K562 (cell line): ENCODE measurements around the gene TIMM17A. TPM values are rescaled to one million over a fixed set of nuclear protein-coding genes. Genes with fewer than 3 reads are reported as not detected.
A peak's percentile ranks its signal among the peaks of the same experiment; 100 is the strongest.

Experiments
- ARHGAP35 ChIP-seq: fragments of 450-650 bp; IDR thresholded peaks from 2 replicates; pipeline ENCODE4 v1.6.1; 2018; ENCODE audit not compliant: partially characterized antibody
- ARID3A ChIP-seq: IDR thresholded peaks from 2 replicates; pipeline ENCODE4 v1.6.1; 2012; ENCODE audit warnings: low read depth, low read length, improper control_type of control experiment, borderline replicate concordance
- CBFA2T3 ChIP-seq: fragments of 450-650 bp; IDR thresholded peaks from 2 replicates; pipeline ENCODE4 v1.6.1; 2017
- CBX8 ChIP-seq: fragments of 200-600 bp; sonication (generic); IDR thresholded peaks from 2 replicates; pipeline ENCODE4 v1.6.1; 2012; ENCODE audit warnings: borderline replicate concordance, mixed run types, low read depth, mild to moderate bottlenecking, moderate library complexity, mixed read lengths, low read length, control low read depth, inconsistent platforms; ENCODE audit not compliant: poor library complexity, severe bottlenecking; ENCODE audit errors: extremely low read depth
- ELF1 ChIP-seq: fragments of 200-800 bp; sonication (Bioruptor generic); IDR thresholded peaks from 2 replicates; pipeline ENCODE4 v1.6.1; 2016; ENCODE audit warnings: missing genetic modification characterization, missing compliant biosample characterization
- HDAC1 ChIP-seq, 2 experiments: fragments of 450-650 bp; IDR thresholded peaks; 2 replicates each; pipeline ENCODE4 v1.6.1; 2016 to 2017; ENCODE audit warnings: inconsistent platforms in 1 of 2, mild to moderate bottlenecking in 1 of 2, moderate library complexity in 1 of 2
- HNRNPK ChIP-seq: fragments of 200-400 bp; formaldehyde crosslinking; IDR thresholded peaks from one replicate; pipeline ENCODE4 v1.6.1; 2018; ENCODE audit warnings: mild to moderate bottlenecking, low read depth, low read length; ENCODE audit not compliant: poor library complexity, severe bottlenecking
- KDM4B ChIP-seq, 2 experiments: fragments of 450-650 bp in 1 of 2; sonication (generic) in 1 of 2; IDR thresholded peaks; 2 replicates each; pipeline ENCODE4 v1.6.1; 2016 to 2017; ENCODE audit warnings: borderline replicate concordance in 2 of 2, antibody characterized with exemption in 1 of 2, low read depth in 1 of 2, mild to moderate bottlenecking in 1 of 2
- MYNN ChIP-seq, 2 experiments: sonication (generic); formaldehyde crosslinking in 1 of 2; IDR thresholded peaks; 2 replicates each; pipeline versions ENCODE4 v1.5.0 to v1.6.1; 2016 to 2020; ENCODE audit warnings: antibody characterized with exemption in 1 of 2, missing genetic modification reagents in 1 of 2
- NEUROD1 ChIP-seq: fragments of 150-350 bp; IDR thresholded peaks from 2 replicates; pipeline ENCODE4 v1.6.1; 2014; ENCODE audit warnings: borderline replicate concordance, low read length, low read depth; ENCODE audit not compliant: partially characterized antibody
- NFE2L1 ChIP-seq: fragments of 450-650 bp; IDR thresholded peaks from 2 replicates; pipeline ENCODE4 v1.6.1; 2016; ENCODE audit warnings: missing genetic modification characterization, low read depth, mild to moderate bottlenecking, missing compliant biosample characterization, moderate library complexity, borderline replicate concordance
- SMARCC2 ChIP-seq: fragments of 450-650 bp; IDR thresholded peaks from 2 replicates; pipeline ENCODE4 v1.6.1; 2017; ENCODE audit warnings: antibody characterized with exemption, moderate library complexity, mild to moderate bottlenecking, low read depth
- SP1 ChIP-seq: sonication (generic); formaldehyde crosslinking; IDR thresholded peaks from 2 replicates; pipeline ENCODE4 v1.8.1; 2022; ENCODE audit warnings: mild to moderate bottlenecking, missing genetic modification reagents
- SRF ChIP-seq, 2 experiments: fragments of 250-450, 450-650 bp in 1 of 2; sonication (Bioruptor Pico) in 1 of 2; sonication (generic) in 1 of 2; formaldehyde crosslinking; IDR thresholded peaks; 2 replicates each; pipeline versions ENCODE4 v1.5.0 to v1.5.1; 2020 to 2022; ENCODE audit warnings: mild to moderate bottlenecking in 1 of 2, missing genetic modification reagents in 1 of 2
- STAT5B ChIP-seq: fragments of 250-450 bp; sonication (Bioruptor Pico); IDR thresholded peaks from 2 replicates; pipeline ENCODE4 v1.8.0; 2021; ENCODE audit warnings: mild to moderate bottlenecking, inconsistent platforms
- U2AF2 ChIP-seq: fragments of 200-400 bp; formaldehyde crosslinking; optimal IDR thresholded peaks from 2 replicates; pipeline ENCODE3; 2017; ENCODE audit warnings: low read depth, mild to moderate bottlenecking, low read length
- USF1 ChIP-seq: sonication (generic); formaldehyde crosslinking; IDR thresholded peaks from 2 replicates; pipeline ENCODE4 v1.9.0; 2022; ENCODE audit warnings: mild to moderate bottlenecking, missing genetic modification reagents
- ZBTB7A ChIP-seq: IDR thresholded peaks from 2 replicates; pipeline ENCODE4 v1.6.1; 2011; ENCODE audit warnings: low read depth, mild to moderate bottlenecking, low read length, moderate library complexity, borderline replicate concordance; ENCODE audit not compliant: control insufficient read depth
- ZC3H11A ChIP-seq: IDR thresholded peaks from 2 replicates; pipeline ENCODE4 v1.6.1; 2012; ENCODE audit warnings: low read depth, low read length, improper control_type of control experiment
- ZC3H8 ChIP-seq: fragments of 450-650 bp; IDR thresholded peaks from 2 replicates; pipeline ENCODE4 v1.6.1; 2017
- ZNF212 ChIP-seq: fragments of 450-650 bp; formaldehyde crosslinking; IDR thresholded peaks from 2 replicates; pipeline ENCODE4 v1.4.0; 2020; ENCODE audit warnings: mild to moderate bottlenecking
- ZNF347 ChIP-seq: fragments of 450-650 bp; formaldehyde crosslinking; IDR thresholded peaks from 2 replicates; pipeline ENCODE4 v1.4.0; 2020; ENCODE audit warnings: low read depth, mild to moderate bottlenecking, moderate library complexity
- ZNF449 ChIP-seq: fragments of 250-450 bp; sonication (Bioruptor Pico); IDR thresholded peaks from 2 replicates; pipeline ENCODE4 v1.8.0; 2022; ENCODE audit warnings: moderate library complexity, mild to moderate bottlenecking, inconsistent platforms
- polyA plus RNA-seq, 8 experiments: library from polyadenylated mRNA; depleted of rRNA in 4 of 8; stranded (reverse) in 5 of 8; unstranded in 3 of 8; fragments of >200 nt; fragmentation: Nextera tagmentation in 2 of 8; fragmentation: Illumina TruSeq in 1 of 8; extraction: Ambion mirVana in 2 of 8; extraction: Trizol in 1 of 8; gene quantifications; 2 replicates each; pipeline versions ENCODE4 v1.2.1 to v1.2.3, GENCODE V29; 2011 to 2014; ENCODE audit warnings: inconsistent platforms in 1 of 8, missing spikeins in 1 of 8
- total RNA-seq, 7 experiments: library from RNA; depleted of rRNA in 6 of 7; stranded (reverse); fragments of >200 nt in 6 of 7; fragmentation: Illumina TruSeq in 2 of 7; extraction: Trizol in 2 of 7; gene quantifications; 2 replicates each; pipeline versions ENCODE4 v1.2.1 to v1.2.3, GENCODE V29; 2011 to 2021; ENCODE audit warnings: low replicate concordance in 1 of 7

Gene TIMM17A
- total and polyA plus RNA-seq, 9 of the 15 experiments (the other 6 are each of a cell fraction or from before 2014, with no cell fraction given): 116 to 744 (median 180) TPM

GRCh38 chr1:201955009-201955728 is at the start of gene TIMM17A (continued):
- TF ChIP-seq SMARCC2 (0 out of 2 replicates have a peak, but pooled peaks have one; percentile 12), HDAC1 (IDR thresholded peaks at IDR 0.05) (peak in 1 of 2 experiments; percentile 93; a peak in 2 of 4 replicates), NEUROD1 (peak; percentile 12), SRF (CRISPR knock-in tag; IDR thresholded peaks at IDR 0.05) (peak in 1 of 2 experiments; percentile 87; a peak in 2 of 4 replicates), USF1 (CRISPR knock-in tag) (peak; percentile 58), STAT5B (CRISPR knock-in tag) (no peak), CBX8 (no peak), SP1 (peak; percentile 94), ZBTB7A (peak; percentile 93; the same call in 1 of the 2 replicates), HNRNPK (no peak), ZC3H8 (peak; percentile 91), MYNN (IDR thresholded peaks at IDR 0.05) (peak; percentile 67), MYNN (CRISPR knock-in tag; IDR thresholded peaks at IDR 0.05) (no peak), ARHGAP35 (peak; percentile 86), ZC3H11A (no peak), ZNF347 (CRISPR knock-in tag) (no peak), U2AF2 (no peak), KDM4B (IDR thresholded peaks at IDR 0.05; ENCODE audit: borderline replicate concordance in 2 of 2, low read depth in 1 of 2) (0 out of 4 replicates have a peak, but pooled peaks of 1 of the 2 experiments have one; percentile 50), ELF1 (tag) (peak; percentile 92), NFE2L1 (tag) (no peak), ARID3A (peak; percentile 47; the same call in 1 of the 2 replicates), ZNF449 (CRISPR knock-in tag) (no peak), CBFA2T3 (peak; percentile 22; the same call in 1 of the 2 replicates), ZNF212 (no peak)
